Nephron (organoid): ENCODE measurements around the gene BUB1B.

Source experiments
- H3K27ac Mint-ChIP-seq, 3 experiments: 2 replicates each; pipeline ENCODE4 v1.8.0; 2020; ENCODE audit warnings: mixed read lengths in 3 of 3, mild to moderate bottlenecking in 2 of 3, moderate library complexity in 1 of 3
- H3K27me3 Mint-ChIP-seq: 2 replicates; pipeline ENCODE4 v1.8.0; 2021; ENCODE audit warnings: low read depth, mild to moderate bottlenecking, moderate library complexity, mixed read lengths
- H3K36me3 Mint-ChIP-seq: 2 replicates; pipeline ENCODE4 v1.8.0; 2020; ENCODE audit warnings: low read depth, mixed read lengths
- H3K4me1 Mint-ChIP-seq: 2 replicates; pipeline ENCODE4 v1.8.0; 2020; ENCODE audit warnings: mixed read lengths
- H3K4me3 Mint-ChIP-seq, 3 experiments: 2 replicates each; pipeline ENCODE4 v1.8.0; 2020; ENCODE audit warnings: mild to moderate bottlenecking in 3 of 3, mixed read lengths in 3 of 3, moderate library complexity in 2 of 3
- H3K9me3 Mint-ChIP-seq: 2 replicates; pipeline ENCODE4 v1.8.0; 2020; ENCODE audit warnings: mixed read lengths
- TF ChIP-seq, protein P1 (sequence below), 3 experiments: fragments of 200-600 bp; sonication (generic); IDR thresholded peaks; one replicate each; pipeline ENCODE4 v1.5.0; 2021; ENCODE audit warnings: antibody characterized with exemption in 3 of 3; ENCODE audit not compliant: unreplicated experiment in 3 of 3

BUB1B gene

DNA sequence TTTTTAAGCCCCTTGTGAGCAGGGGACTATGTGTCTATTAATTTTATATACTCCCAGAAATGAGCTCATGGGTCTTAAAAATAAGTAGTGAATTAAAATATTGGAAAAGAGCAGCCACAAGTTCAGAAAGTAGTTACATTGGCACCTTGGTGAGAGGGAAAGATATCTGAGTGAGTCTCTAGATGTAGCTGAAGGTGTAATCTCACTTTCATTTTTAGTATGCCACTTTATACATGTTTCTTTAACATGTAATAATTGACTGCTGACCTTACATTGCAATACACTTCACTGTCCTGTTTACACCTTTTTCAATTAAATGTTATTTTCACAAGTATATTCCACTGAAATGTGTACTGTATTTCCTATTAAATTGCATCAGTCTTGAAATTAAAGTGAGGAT lies 65.9 kb downstream of the BUB1B start:
- Mint-ChIP-seq H3K9me3 (no peaks in the 10 kb centered on the region), H3K4me1 (no peaks in the 10 kb centered on the region), H3K27ac (no peak overlapping the region), H3K4me3 (no peak overlapping the region), H3K36me3 (peaks cover 27% of the 10 kb centered on the region), H3K27me3 (no peaks in the 10 kb centered on the region)
- TF ChIP-seq, protein P1, sequence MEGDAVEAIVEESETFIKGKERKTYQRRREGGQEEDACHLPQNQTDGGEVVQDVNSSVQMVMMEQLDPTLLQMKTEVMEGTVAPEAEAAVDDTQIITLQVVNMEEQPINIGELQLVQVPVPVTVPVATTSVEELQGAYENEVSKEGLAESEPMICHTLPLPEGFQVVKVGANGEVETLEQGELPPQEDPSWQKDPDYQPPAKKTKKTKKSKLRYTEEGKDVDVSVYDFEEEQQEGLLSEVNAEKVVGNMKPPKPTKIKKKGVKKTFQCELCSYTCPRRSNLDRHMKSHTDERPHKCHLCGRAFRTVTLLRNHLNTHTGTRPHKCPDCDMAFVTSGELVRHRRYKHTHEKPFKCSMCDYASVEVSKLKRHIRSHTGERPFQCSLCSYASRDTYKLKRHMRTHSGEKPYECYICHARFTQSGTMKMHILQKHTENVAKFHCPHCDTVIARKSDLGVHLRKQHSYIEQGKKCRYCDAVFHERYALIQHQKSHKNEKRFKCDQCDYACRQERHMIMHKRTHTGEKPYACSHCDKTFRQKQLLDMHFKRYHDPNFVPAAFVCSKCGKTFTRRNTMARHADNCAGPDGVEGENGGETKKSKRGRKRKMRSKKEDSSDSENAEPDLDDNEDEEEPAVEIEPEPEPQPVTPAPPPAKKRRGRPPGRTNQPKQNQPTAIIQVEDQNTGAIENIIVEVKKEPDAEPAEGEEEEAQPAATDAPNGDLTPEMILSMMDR (IDR thresholded peaks at IDR 0.05; ENCODE audit: unreplicated experiment in 3 of 3), result no peak

DNA sequence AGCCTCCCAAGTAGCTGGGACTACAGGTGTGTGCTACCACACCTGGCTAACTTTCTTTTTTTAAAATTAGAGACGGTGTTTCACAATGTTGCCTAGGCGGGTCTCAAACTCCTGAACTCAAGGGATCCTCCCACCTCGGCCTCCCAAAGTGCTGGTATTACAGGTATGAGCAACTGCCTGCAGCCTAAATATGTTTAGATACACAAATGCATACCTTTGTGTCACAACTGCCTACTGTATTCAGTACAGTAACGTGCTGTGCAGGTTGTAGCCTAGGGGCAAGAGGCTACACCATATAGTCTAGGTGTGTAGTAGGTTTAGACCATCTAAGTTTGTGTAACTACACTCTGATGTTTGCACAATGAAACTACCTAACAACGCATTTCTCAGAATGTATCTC lies 68.4 kb downstream of the BUB1B start:
- Mint-ChIP-seq H3K4me1 (no peaks in the 10 kb centered on the region), H3K36me3 (peaks cover 17% of the 10 kb centered on the region), H3K27me3 (no peaks in the 10 kb centered on the region), H3K4me3 (no peak overlapping the region), H3K27ac (no peak overlapping the region), H3K9me3 (no peaks in the 10 kb centered on the region)
- TF ChIP-seq, protein P1 (IDR thresholded peaks at IDR 0.05; ENCODE audit: unreplicated experiment in 3 of 3), result no peak

DNA sequence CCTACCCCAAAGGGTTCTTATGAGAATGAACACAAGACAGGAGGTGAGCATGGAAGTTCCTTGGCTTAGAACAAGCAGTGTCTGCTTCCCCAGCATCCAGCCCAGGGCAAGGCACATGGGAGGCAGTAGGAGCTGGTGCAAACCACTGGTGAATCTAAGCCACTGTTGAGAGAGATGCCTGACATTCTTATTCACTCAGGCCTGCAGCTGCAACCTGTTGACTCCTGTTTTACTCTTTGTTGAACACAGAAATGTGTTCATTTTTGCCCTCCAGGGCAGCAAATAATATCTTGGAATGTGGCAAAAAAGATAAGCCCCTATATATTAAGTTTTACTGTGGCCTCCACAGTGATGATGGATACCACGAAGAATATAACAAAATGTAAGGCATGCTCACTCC lies 69.1 kb downstream of the BUB1B start:
- TF ChIP-seq, protein P1 (IDR thresholded peaks at IDR 0.05; ENCODE audit: unreplicated experiment in 3 of 3), result no peak
- Mint-ChIP-seq H3K27ac (no peak overlapping the region), H3K9me3 (no peaks in the 10 kb centered on the region), H3K4me3 (no peak overlapping the region), H3K36me3 (peaks cover 10% of the 10 kb centered on the region), H3K27me3 (no peaks in the 10 kb centered on the region), H3K4me1 (no peaks in the 10 kb centered on the region)

DNA sequence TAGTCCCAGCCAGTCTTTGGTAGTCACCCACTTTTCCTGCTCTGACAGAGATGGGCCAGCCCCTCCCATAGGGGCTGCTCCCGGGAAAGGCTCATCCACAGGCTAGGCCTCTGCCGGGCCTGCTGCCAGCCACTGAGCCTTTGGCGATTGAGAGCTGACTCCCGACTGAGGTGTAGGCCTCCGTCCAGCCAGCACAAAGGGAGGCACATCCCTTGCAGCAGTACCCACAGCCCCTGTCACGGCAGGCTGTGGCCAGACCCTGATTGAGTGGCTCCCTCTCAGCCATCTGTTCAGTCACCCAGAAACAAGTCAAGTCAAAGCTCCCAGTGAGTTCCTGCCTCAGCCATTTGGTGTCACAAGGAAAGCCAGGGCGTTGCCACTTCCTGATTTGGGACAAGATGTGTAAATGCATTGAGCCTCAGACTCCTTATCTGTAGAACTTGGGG lies 71.8 kb downstream of the BUB1B start:
- TF ChIP-seq, protein P1 (IDR thresholded peaks at IDR 0.05; ENCODE audit: unreplicated experiment in 3 of 3), result no peak
- Mint-ChIP-seq H3K27ac (no peak overlapping the region), H3K9me3 (no peaks in the 10 kb centered on the region), H3K4me3 (no peak overlapping the region), H3K4me1 (no peaks in the 10 kb centered on the region), H3K36me3 (peaks cover 8% of the 10 kb centered on the region), H3K27me3 (peaks cover 2% of the 10 kb centered on the region)

DNA sequence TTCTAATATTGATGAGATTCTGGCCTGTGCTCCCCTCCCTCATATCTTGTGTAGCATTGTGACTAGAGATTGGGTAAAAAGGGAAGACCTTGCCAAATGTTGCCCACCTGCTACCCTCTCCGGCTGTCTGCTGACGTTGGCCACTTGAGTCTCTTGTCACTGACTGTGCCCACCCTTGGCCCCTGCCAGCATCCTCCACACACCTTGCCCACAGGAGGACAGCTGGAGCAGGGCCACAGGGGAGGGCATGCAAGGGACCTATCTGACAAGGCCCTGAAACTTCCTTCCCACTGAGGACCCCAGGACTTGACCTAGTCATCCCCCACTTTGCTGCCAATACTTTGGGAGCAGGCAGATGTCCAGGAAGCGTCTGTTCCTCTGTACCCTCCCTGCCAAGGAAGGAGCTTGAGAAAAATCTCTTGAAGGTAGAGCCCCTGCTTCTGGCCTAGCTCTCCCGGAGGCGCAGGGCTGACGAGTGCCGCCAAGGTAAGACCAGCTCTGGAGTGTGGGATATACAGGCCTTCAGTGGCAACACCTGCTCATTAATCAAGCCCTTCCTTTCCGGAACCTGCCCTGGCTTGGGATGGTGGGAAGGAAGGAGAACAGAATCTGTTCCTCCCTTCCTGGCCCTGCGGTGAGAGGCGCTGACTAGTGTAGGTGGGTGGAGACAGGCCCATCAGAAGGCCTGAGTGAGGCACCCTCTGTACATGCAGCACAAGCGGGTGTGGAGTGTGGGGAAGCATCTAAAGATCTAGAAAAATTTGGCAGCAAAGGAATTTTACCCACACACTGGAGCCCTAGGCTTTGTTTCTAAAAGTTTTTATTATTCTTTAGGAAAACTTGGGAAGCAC lies 73.1 kb downstream of the BUB1B start:
- peaks cover 3% of the 10 kb centered on the region for H3K36me3 Mint-ChIP-seq
- no peaks in the 10 kb centered on the region for H3K9me3 Mint-ChIP-seq
- H3K4me3 Mint-ChIP-seq, result no peak overlapping the region
- H3K27ac Mint-ChIP-seq, result no peak overlapping the region
- peaks cover 15% of the 10 kb centered on the region for H3K27me3 Mint-ChIP-seq
- TF ChIP-seq, protein P1 (IDR thresholded peaks at IDR 0.05; ENCODE audit: unreplicated experiment in 3 of 3), result no peak
- H3K4me1 Mint-ChIP-seq, result peaks cover 6% of the 10 kb centered on the region

DNA sequence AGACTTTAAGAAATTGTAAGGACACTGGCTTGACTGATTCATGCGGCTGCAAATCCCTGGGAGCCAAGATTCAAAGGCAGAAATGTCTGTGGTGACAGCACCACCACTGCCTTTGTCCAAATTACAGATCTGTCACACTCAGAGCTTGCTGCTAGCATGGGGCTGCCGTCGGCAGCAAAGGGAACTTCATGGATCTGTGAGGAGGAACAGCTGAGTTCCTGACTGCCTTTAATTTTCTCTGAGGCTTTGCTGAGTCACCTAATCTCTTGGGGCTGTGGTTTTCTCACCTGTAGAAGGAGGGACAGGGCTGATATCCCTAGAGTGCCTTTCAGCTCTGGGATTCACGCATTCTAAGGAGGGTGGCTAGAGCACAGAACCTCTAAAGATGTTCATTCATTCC lies 73.9 kb downstream of the BUB1B start:
- Mint-ChIP-seq H3K4me3 (no peak overlapping the region), H3K9me3 (no peaks in the 10 kb centered on the region), H3K36me3 (peaks cover under 1% of the 10 kb centered on the region), H3K4me1 (peaks cover 11% of the 10 kb centered on the region), H3K27me3 (peaks cover 23% of the 10 kb centered on the region), H3K27ac (no peak overlapping the region)
- TF ChIP-seq, protein P1 (IDR thresholded peaks at IDR 0.05; ENCODE audit: unreplicated experiment in 3 of 3), result no peak
